ENCODE results near the gene ZNF586. TPM values are rescaled to one million over a fixed set of nuclear protein-coding genes. Genes with fewer than 3 reads are reported as not detected.
"Not testable (repeated sequence)": the region's sequence is repeated elsewhere in the genome, so short reads cannot be mapped to it uniquely, and the experiment has no call there.

Gene ZNF586
- polyA plus RNA-seq, 3 donors, result 17.8 to 33.8 (median 30.4) TPM

GRCh38 chr19:57786906-57787305, 17.4 kb downstream of the ZNF586 start:
- no peak for DNase-seq

DNA sequence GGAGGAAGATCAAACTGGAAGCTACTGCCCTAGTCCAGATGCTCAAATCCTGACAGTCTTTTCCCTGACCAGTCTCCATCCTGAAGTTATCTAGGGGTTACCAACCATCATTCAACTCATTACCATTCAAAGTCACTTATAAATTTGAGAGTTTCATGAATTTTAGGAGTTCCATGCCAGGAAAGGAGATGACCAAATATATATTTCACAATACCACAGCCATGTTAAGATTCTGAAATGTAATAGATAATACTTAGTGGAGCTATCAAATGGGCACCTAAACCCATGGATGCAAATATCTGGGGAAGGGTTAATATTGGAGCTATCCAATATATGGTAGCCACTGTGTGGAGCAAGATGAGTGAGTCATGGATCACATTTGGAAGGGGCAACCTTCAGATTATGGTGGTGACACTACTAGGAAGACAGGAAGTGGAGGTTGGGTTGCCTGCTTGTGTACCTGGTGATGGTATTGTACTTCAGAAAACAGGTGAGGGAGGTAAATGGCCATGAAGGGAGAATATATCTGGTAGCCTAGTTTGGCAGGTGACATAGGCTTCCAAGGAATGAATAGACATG, 18.7 kb downstream of the ZNF586 start:
- DNase-seq, result no peak

DNA sequence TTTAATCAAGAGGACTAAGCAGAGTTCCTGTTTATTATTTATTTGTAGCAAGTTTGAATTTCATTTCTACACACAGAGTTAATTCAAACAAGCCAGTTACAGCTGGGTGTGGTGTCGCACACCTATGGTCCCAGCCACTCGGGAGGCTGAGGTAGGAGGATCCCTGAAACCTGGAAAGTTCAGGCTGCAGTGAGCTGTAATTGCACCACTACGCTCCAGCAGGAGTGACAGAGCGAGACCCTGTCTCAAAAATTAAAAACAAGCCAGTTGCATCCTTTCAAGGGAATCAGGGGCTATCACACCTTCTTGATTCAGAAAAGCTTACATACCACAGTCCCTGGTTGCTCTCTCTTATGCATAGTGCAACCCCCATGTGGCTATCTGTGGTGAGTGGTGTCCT, 19.8 kb downstream of the ZNF586 start:
- DNase-seq, result no peak

DNA sequence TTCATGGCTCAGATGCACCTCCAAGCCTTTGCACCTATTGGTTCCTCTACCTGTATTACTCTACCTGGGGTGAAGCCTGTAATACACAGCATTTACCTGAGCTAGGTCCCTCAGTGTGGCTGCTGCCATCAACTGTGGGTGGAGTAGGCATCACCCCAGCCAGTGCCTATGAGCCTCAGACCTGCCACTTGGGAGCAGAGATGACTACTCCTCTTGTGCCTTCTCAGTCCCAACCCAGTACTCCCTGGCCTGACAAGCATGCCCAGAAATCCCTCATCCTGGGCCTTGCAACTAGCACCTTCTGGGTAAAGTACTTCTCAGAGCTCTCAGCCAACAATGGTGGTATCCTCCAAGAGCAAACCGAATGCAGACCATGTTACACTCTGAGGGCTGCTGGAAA, 27.1 kb downstream of the ZNF586 start:
- DNase-seq, result not testable (repeated sequence)

DNA sequence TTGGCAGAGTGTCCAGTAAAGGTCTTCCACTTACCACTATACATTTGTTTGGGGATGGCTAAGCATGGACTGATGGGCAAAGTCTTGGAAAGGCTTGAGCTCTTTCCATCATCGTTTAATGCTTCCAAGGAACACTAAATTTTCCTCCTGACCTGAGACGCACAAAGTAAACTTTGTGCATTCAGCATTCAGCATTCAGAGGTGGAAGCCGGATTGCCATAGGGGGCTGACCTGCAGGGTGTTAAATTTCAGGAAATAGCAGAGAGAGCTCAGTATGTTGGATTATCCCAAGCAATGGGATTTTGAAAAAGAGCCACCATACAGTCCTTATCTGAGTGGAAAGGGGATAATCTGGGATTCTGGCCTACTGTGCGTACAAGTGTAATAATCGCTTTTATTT, 31.2 kb downstream of the ZNF586 start:
- DNase-seq, result no peak

- no peak for DNase-seq
Measured at GRCh38 chr19:57802269-57802668, 32.8 kb downstream of the ZNF586 start.

GRCh38 chr19:57803265-57803593, 33.8 kb downstream of the ZNF586 start:
- no peak for DNase-seq

GRCh38 chr19:57803594-57804325, 34.3 kb downstream of the ZNF586 start:
- DNase-seq, result peak; percentile 57

DNA sequence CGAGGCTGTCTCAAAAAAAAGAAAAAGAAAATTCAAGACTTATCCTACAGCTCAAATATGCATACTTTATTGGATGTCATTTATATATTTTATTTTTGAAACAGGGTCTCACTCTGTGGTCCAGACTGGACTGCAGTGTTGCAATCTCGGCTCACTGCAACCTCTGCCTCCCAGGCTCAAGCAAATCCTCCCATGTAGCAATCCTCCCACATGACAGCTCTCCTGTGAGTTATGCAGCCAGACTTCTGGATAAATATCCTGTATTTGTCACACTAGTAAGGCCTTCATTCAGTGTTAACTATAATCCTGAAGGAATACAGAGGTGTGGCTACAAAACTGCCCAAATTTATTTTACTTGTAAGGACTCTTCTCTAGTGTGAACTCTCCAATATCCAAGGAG, 38.1 kb downstream of the ZNF586 start:
- no peak for DNase-seq

GRCh38 chr19:57810410-57811295, 41.2 kb downstream of the ZNF586 start:
- DNase-seq, result not testable (repeated sequence)

DNA sequence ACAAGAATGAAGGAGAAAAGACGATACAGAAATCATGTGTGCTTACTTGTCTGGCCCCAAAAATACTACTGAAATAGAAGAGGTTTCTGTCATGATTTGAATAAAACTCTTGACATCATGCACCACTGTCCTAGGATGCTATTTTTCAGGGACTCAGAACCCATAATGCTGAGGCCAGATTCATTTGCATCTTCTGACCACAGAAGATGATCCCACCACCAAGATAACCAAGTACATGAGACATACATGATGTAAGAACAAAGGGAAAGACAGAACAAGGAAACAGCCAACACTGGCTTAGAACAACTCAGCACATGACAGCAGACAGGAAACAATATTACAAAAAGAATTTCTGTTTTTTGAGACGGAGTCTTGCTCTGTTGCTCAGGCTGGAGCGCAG, 42.8 kb downstream of the ZNF586 start:
- DNase-seq, result no peak

GRCh38 chr19:57812975-57813820, 43.7 kb downstream of the ZNF586 start:
- not testable (repeated sequence) for DNase-seq

- DNase-seq, result no peak
Measured at GRCh38 chr19:57813919-57814504, 44.5 kb downstream of the ZNF586 start.

- peak; percentile 95 for DNase-seq
Measured at GRCh38 chr19:57814505-57815246, 45.2 kb downstream of the ZNF586 start, which contains the start of gene ZNF552. ZNF552 (minus strand) TSS chr19:57814913; CDS start chr19:57814743, 170 bp downstream.

GRCh38 chr19:57815247-57816075, 46.0 kb downstream of the ZNF586 start:
- DNase-seq, result no peak

DNA sequence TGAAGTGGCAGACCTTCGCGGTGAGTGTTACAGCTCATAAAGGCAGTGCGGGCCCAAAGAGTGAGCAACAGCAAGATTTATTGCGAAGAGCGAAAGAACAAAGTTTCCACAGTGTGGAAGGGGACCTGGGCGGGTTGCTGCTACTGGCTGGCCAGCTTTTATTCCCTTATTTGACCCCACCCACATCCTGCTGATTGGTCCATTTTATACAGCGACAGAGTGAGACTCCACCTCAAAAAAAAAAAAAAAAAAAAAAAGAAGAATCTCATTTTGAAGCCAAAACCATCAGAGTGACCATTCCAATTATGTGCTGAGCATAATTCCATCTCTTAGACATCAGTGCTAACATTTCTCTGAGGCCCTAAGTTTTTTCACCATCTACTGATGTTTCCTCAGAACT, 47.2 kb downstream of the ZNF586 start:
- no peak for DNase-seq

DNA sequence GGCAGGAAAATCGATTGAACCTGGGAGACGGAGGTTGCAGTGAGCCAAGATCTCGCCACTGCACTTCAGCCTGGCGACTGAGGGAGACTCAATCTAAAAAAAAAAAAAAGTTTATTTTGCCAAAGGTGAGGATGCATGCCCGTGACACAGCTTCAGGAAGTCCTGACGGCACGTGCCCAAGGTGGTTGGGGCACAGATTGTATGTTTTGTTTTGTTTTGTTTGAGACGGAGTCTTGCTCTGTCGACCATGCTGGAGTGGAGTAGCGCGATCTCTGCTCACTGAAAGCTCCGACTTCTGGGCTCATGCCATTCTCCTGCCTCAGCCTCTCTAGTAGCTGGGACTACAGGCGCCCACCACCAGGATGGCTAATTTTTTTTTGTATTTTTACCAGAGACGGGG, 48.5 kb downstream of the ZNF586 start:
- DNase-seq, result no peak

DNA sequence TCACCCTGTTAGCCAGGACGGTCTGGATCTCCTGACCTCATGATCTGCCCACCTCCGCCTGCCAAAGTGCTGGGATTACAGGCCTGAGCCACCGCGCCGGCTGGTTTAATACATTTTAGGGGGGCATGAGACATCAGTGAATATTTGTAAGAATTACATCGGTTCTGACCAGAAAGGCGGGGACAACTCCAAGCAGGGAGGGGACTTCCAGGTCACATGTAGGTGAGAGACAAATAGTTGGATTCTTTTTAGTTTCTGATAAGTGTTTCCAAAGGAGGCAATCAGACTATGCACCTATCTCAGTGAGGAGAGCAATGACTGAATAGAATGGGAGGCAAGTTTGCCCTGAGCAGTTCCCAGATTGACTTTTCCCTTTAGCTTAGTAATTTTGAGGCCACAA, 48.9 kb downstream of the ZNF586 start:
- DNase-seq, result no peak

DNA sequence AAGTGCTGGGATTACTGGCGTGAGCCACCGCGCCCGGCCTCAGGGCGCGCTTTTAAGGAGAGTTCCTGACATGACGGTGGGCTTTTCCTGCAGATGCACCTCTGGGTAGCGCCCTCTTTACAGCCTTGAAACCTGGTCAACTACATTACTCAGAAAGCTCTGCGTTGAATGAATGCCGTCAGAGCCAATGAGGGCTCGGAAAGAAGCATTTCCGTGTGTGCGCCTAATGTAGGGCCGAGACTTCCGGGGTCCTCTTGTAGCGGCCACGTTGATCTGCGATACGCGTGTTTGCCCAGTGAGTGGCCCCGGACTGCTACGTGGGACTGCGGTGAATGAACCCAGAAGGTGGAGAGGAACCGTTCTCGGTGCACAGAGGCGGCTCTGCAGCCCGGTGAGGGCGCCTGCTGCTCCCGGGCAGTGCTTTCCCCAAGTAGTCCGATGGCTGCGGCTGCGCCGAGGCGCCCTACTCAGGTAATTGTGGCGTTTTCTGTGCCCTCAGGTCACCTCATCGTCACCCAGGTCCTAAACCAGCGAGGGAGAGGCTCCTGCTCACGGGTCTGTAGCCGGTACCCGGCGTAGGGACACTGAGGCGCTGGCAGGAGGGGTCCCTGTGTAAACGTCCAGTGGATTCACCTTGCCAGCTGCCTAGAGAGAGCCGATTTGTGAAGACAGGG, 50.1 kb downstream of the ZNF586 start:
- peak; percentile 92 for DNase-seq
